Parathyroid adenoma (tissue), 2 donors: Measurements from ENCODE around the gene CPEB4.
A peak's percentile ranks its signal among the peaks of the same experiment; 100 is the strongest.

ENCODE experiments used
- H2AFZ ChIP-seq: fragments of 300-600 bp; sonication (generic); one replicate; pipeline ENCODE4 v1.7.0; 2017; ENCODE audit warnings: antibody characterized with exemption, mild to moderate bottlenecking
- H3K27ac ChIP-seq: fragments of 300-600 bp; sonication (generic); one replicate; pipeline ENCODE4 v1.7.0; 2017
- H3K27me3 ChIP-seq: fragments of 300-600 bp; sonication (generic); one replicate; pipeline ENCODE4 v1.7.0; 2017; ENCODE audit warnings: low read length; ENCODE audit not compliant: control insufficient read depth, insufficient read depth
- H3K36me3 ChIP-seq: fragments of 300-600 bp; sonication (generic); one replicate; pipeline ENCODE4 v1.7.0; 2017; ENCODE audit warnings: low read length; ENCODE audit not compliant: control insufficient read depth, insufficient read depth
- H3K4me1 ChIP-seq: fragments of 300-600 bp; sonication (generic); one replicate; pipeline ENCODE4 v1.7.0; 2017; ENCODE audit warnings: control low read depth
- H3K4me2 ChIP-seq: fragments of 300-600 bp; sonication (generic); one replicate; pipeline ENCODE4 v1.7.0; 2017; ENCODE audit warnings: low read length
- H3K4me3 ChIP-seq: fragments of 300-600 bp; sonication (generic); one replicate; pipeline ENCODE4 v1.7.0; 2017; ENCODE audit warnings: low read depth, low read length
- H3K79me2 ChIP-seq: fragments of 300-600 bp; sonication (generic); one replicate; pipeline ENCODE4 v1.7.0; 2017; ENCODE audit warnings: control low read depth
- H3K9ac ChIP-seq: fragments of 300-600 bp; sonication (generic); one replicate; pipeline ENCODE4 v1.7.0; 2017; ENCODE audit warnings: mild to moderate bottlenecking
- H3K9me3 ChIP-seq: fragments of 300-600 bp; sonication (generic); one replicate; pipeline ENCODE4 v1.7.0; 2017; ENCODE audit warnings: low read length; ENCODE audit not compliant: control insufficient read depth
- CTCF ChIP-seq: fragments of 300-600 bp; sonication (generic); IDR thresholded peaks from one replicate; pipeline ENCODE4 v1.7.0; 2017; ENCODE audit warnings: antibody characterized with exemption, mild to moderate bottlenecking
- donor health status: primary hyperparathyroidism.

Gene CPEB4

GRCh38 chr5:173981185-173981761 lies 93.1 kb downstream of the CPEB4 start:
- Histone ChIP-seq H3K9me3 (no peaks in the 10 kb centered on the region), H3K4me3 (no peak overlapping the region), H3K27ac (no peak overlapping the region), H2AFZ (no peak overlapping the region), H3K4me2 (no peak overlapping the region), H3K79me2 (no peaks in the 10 kb centered on the region), H3K4me1 (no peaks in the 10 kb centered on the region), H3K9ac (no peak overlapping the region), H3K27me3 (no peaks in the 10 kb centered on the region), H3K36me3 (no peaks in the 10 kb centered on the region)
- no peak for TF ChIP-seq CTCF

- TF ChIP-seq CTCF = peak; percentile 67
- H3K27ac ChIP-seq = no peak overlapping the region
- no peak overlapping the region for H3K9ac ChIP-seq
- no peaks in the 10 kb centered on the region for H3K79me2 ChIP-seq
- H3K4me3 ChIP-seq = no peak overlapping the region
- H3K4me1 ChIP-seq = no peaks in the 10 kb centered on the region
- H2AFZ ChIP-seq = no peak overlapping the region
- no peaks in the 10 kb centered on the region for H3K36me3 ChIP-seq
- H3K9me3 ChIP-seq = no peaks in the 10 kb centered on the region
- H3K4me2 ChIP-seq = no peak overlapping the region
- no peaks in the 10 kb centered on the region for H3K27me3 ChIP-seq
These were observed 96.1 kb downstream of the CPEB4 start for GRCh38 chr5:173984218-173984617.

- Histone ChIP-seq H3K4me2 (no peak within 1 kb of the TSS), H3K79me2 (no peaks in the 10 kb centered on the region), H3K4me3 (no peak within 1 kb of the TSS), H3K4me1 (no peaks in the 10 kb centered on the region), H3K9ac (no peak within 1 kb of the TSS), H3K9me3 (no peaks in the 10 kb centered on the region), H3K27me3 (no peaks in the 10 kb centered on the region), H3K36me3 (no peaks in the 10 kb centered on the region), H2AFZ (no peak within 1 kb of the TSS), H3K27ac (no peak within 1 kb of the TSS)
- TF ChIP-seq CTCF = no peak
These were observed 100.6 kb downstream of the CPEB4 start, which contains the start of gene C5orf47 for GRCh38 chr5:173988554-173989431. Gene C5orf47 (plus strand): TSS chr5:173989170. CDS start chr5:173989264, 94 bp downstream.

- Histone ChIP-seq H3K4me3 (no peak overlapping the region), H3K9ac (no peak overlapping the region), H3K27ac (no peak overlapping the region), H3K9me3 (no peaks in the 10 kb centered on the region), H3K79me2 (no peaks in the 10 kb centered on the region), H3K4me1 (no peaks in the 10 kb centered on the region), H2AFZ (no peak overlapping the region), H3K4me2 (no peak overlapping the region), H3K36me3 (no peaks in the 10 kb centered on the region), H3K27me3 (no peaks in the 10 kb centered on the region)
- no peak for TF ChIP-seq CTCF
These were observed 101.4 kb downstream of the CPEB4 start for GRCh38 chr5:173989432-173990082.
